ENCODE data around the gene SPATA31D4. TPM values are rescaled to one million over a fixed set of nuclear protein-coding genes. Genes with fewer than 3 reads are reported as not detected.

The SPATA31D4 gene
- total RNA-seq, 1 donor from 2014 or later, result not detected

DNA sequence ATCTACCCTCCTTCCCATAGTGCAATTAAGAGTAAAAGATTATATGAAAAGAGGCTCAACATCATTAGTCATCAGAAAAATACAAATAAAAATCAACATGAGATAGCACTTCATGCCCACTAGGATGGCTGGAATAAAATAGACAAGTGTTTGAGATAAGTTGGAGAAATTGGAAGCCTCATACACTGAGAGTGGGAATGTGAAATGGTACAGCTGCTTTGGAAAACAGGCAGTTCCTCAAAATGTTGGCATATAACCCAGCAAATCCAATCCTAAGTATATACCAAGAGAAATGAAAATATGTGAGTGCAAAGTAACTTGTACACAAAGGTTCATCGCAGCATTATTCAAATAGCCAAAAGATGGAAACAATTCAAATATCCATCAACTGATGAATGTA lies 24.9 kb downstream of the SPATA31D4 start:
- H3K27me3 ChIP-seq (ENCODE audit: control insufficient read depth in 3 of 3, insufficient read depth in 3 of 3, low read length in 3 of 3), result no peaks in the 10 kb centered on the region
- no peaks in the 10 kb centered on the region for H3K36me3 ChIP-seq (ENCODE audit: control insufficient read depth in 3 of 3, insufficient read depth in 3 of 3, low read length in 3 of 3)
- H3K9me3 ChIP-seq (ENCODE audit: control insufficient read depth in 3 of 3, low read length in 3 of 3), result peaks cover 0 to 3% (median 0%) of the 10 kb centered on the region in 3 donors
- no peak overlapping the region for H3K27ac ChIP-seq (ENCODE audit: low read depth, low read length)
- H3K9ac ChIP-seq (ENCODE audit: low read depth in 1 of 3, low read length in 3 of 3), result no peak overlapping the region
- H3K4me1 ChIP-seq (ENCODE audit: control insufficient read depth in 3 of 3, insufficient read depth in 3 of 3, low read length in 3 of 3), result no peaks in the 10 kb centered on the region
- H3K4me3 ChIP-seq (ENCODE audit: low read length in 3 of 3), result no peak overlapping the region

DNA sequence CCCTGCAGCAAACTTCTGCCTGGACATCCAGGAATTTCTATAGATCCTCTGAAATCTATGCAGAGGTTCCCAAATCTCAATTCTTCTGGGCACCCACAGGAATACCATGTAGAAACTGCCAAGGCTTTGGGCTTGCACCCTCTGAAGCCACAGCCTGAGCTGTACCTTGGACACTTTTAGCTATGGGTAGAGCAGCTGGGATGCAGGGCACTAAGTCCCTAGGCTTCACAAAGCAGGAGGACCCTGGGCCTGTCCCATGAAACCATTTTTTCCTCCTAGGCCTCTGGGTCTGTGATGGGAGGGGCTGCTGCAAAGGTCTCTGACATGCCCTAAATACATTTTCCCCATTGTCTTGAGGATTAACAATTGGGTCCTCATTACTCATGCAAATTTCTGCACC lies 27.4 kb downstream of the SPATA31D4 start:
- Histone ChIP-seq H3K27me3 (ENCODE audit: control insufficient read depth in 3 of 3, insufficient read depth in 3 of 3, low read length in 3 of 3) (no peaks in the 10 kb centered on the region), H3K4me1 (ENCODE audit: control insufficient read depth in 3 of 3, insufficient read depth in 3 of 3, low read length in 3 of 3) (no peaks in the 10 kb centered on the region), H3K4me3 (ENCODE audit: low read length in 3 of 3) (no peak overlapping the region), H3K36me3 (ENCODE audit: control insufficient read depth in 3 of 3, insufficient read depth in 3 of 3, low read length in 3 of 3) (no peaks in the 10 kb centered on the region), H3K9ac (ENCODE audit: low read depth in 1 of 3, low read length in 3 of 3) (no peak overlapping the region), H3K9me3 (ENCODE audit: control insufficient read depth in 3 of 3, low read length in 3 of 3) (peaks cover 0 to 3% (median 0%) of the 10 kb centered on the region in 3 donors), H3K27ac (ENCODE audit: low read depth, low read length) (no peak overlapping the region)

GRCh38 chr9:81964218-81965171 lies 36.3 kb downstream of the SPATA31D4 start:
- H3K9me3 ChIP-seq (ENCODE audit: control insufficient read depth in 3 of 3, low read length in 3 of 3), result peaks cover 0 to 2% (median 0%) of the 10 kb centered on the region in 3 donors
- H3K9ac ChIP-seq (ENCODE audit: low read depth in 1 of 3, low read length in 3 of 3), result no peak overlapping the region
- H3K27ac ChIP-seq (ENCODE audit: low read depth, low read length), result no peak overlapping the region
- no peaks in the 10 kb centered on the region for H3K4me1 ChIP-seq (ENCODE audit: control insufficient read depth in 3 of 3, insufficient read depth in 3 of 3, low read length in 3 of 3)
- H3K27me3 ChIP-seq (ENCODE audit: control insufficient read depth in 3 of 3, insufficient read depth in 3 of 3, low read length in 3 of 3), result no peaks in the 10 kb centered on the region
- H3K4me3 ChIP-seq (ENCODE audit: low read length in 3 of 3), result no peak overlapping the region
- no peaks in the 10 kb centered on the region for H3K36me3 ChIP-seq (ENCODE audit: control insufficient read depth in 3 of 3, insufficient read depth in 3 of 3, low read length in 3 of 3)

- Histone ChIP-seq H3K9ac (ENCODE audit: low read depth in 1 of 3, low read length in 3 of 3) (no peak overlapping the region), H3K36me3 (ENCODE audit: control insufficient read depth in 3 of 3, insufficient read depth in 3 of 3, low read length in 3 of 3) (no peaks in the 10 kb centered on the region)
Observed at GRCh38 chr9:81968026-81968425, 39.8 kb downstream of the SPATA31D4 start.

GRCh38 chr9:81969971-81970370 lies 41.7 kb downstream of the SPATA31D4 start:
- H3K27ac ChIP-seq (ENCODE audit: low read depth, low read length), result no peak overlapping the region
- H3K9me3 ChIP-seq (ENCODE audit: control insufficient read depth in 3 of 3, low read length in 3 of 3), result peaks cover 0 to 2% (median 0%) of the 10 kb centered on the region in 3 donors
- H3K36me3 ChIP-seq (ENCODE audit: control insufficient read depth in 3 of 3, insufficient read depth in 3 of 3, low read length in 3 of 3), result no peaks in the 10 kb centered on the region
- H3K4me3 ChIP-seq (ENCODE audit: low read length in 3 of 3), result no peak overlapping the region
- H3K9ac ChIP-seq (ENCODE audit: low read depth in 1 of 3, low read length in 3 of 3), result no peak overlapping the region
- H3K4me1 ChIP-seq (ENCODE audit: control insufficient read depth in 3 of 3, insufficient read depth in 3 of 3, low read length in 3 of 3), result peaks cover 0 to 5% (median 0%) of the 10 kb centered on the region in 3 donors
- no peaks in the 10 kb centered on the region for H3K27me3 ChIP-seq (ENCODE audit: control insufficient read depth in 3 of 3, insufficient read depth in 3 of 3, low read length in 3 of 3)

More at GRCh38 chr9:81968026-81968425, 39.8 kb downstream of the SPATA31D4 start:
- Histone ChIP-seq H3K27me3 (ENCODE audit: control insufficient read depth in 3 of 3, insufficient read depth in 3 of 3, low read length in 3 of 3) (no peaks in the 10 kb centered on the region), H3K27ac (ENCODE audit: low read depth, low read length) (no peak overlapping the region), H3K4me3 (ENCODE audit: low read length in 3 of 3) (no peak overlapping the region), H3K4me1 (ENCODE audit: control insufficient read depth in 3 of 3, insufficient read depth in 3 of 3, low read length in 3 of 3) (no peaks in the 10 kb centered on the region), H3K9me3 (ENCODE audit: control insufficient read depth in 3 of 3, low read length in 3 of 3) (peaks cover 0 to 2% (median 0%) of the 10 kb centered on the region in 3 donors)

GRCh38 chr9:81971727-81972126 lies 43.5 kb downstream of the SPATA31D4 start:
- H3K4me3 ChIP-seq (ENCODE audit: low read length in 3 of 3), result no peak overlapping the region
- no peaks in the 10 kb centered on the region for H3K27me3 ChIP-seq (ENCODE audit: control insufficient read depth in 3 of 3, insufficient read depth in 3 of 3, low read length in 3 of 3)
- no peaks in the 10 kb centered on the region for H3K9me3 ChIP-seq (ENCODE audit: control insufficient read depth in 3 of 3, low read length in 3 of 3)
- H3K27ac ChIP-seq (ENCODE audit: low read depth, low read length), result no peak overlapping the region
- peaks cover 0 to 9% (median 0%) of the 10 kb centered on the region in 3 donors for H3K4me1 ChIP-seq (ENCODE audit: control insufficient read depth in 3 of 3, insufficient read depth in 3 of 3, low read length in 3 of 3)
- H3K9ac ChIP-seq (ENCODE audit: low read depth in 1 of 3, low read length in 3 of 3), result no peak overlapping the region
- no peaks in the 10 kb centered on the region for H3K36me3 ChIP-seq (ENCODE audit: control insufficient read depth in 3 of 3, insufficient read depth in 3 of 3, low read length in 3 of 3)

GRCh38 chr9:81974764-81975163 lies 46.5 kb downstream of the SPATA31D4 start:
- no peak overlapping the region for H3K9ac ChIP-seq (ENCODE audit: low read depth in 1 of 3, low read length in 3 of 3)
- H3K36me3 ChIP-seq (ENCODE audit: control insufficient read depth in 3 of 3, insufficient read depth in 3 of 3, low read length in 3 of 3), result no peaks in the 10 kb centered on the region
- H3K9me3 ChIP-seq (ENCODE audit: control insufficient read depth in 3 of 3, low read length in 3 of 3), result no peaks in the 10 kb centered on the region
- peaks cover 0 to 9% (median 0%) of the 10 kb centered on the region in 3 donors for H3K4me1 ChIP-seq (ENCODE audit: control insufficient read depth in 3 of 3, insufficient read depth in 3 of 3, low read length in 3 of 3)
- no peak overlapping the region for H3K27ac ChIP-seq (ENCODE audit: low read depth, low read length)
- H3K27me3 ChIP-seq (ENCODE audit: control insufficient read depth in 3 of 3, insufficient read depth in 3 of 3, low read length in 3 of 3), result no peaks in the 10 kb centered on the region
- no peak overlapping the region for H3K4me3 ChIP-seq (ENCODE audit: low read length in 3 of 3)

- Histone ChIP-seq H3K27me3 (ENCODE audit: control insufficient read depth in 3 of 3, insufficient read depth in 3 of 3, low read length in 3 of 3) (no peaks in the 10 kb centered on the region), H3K4me3 (ENCODE audit: low read length in 3 of 3) (no peak overlapping the region), H3K4me1 (ENCODE audit: control insufficient read depth in 3 of 3, insufficient read depth in 3 of 3, low read length in 3 of 3) (peaks cover 0 to 9% (median 0%) of the 10 kb centered on the region in 3 donors), H3K36me3 (ENCODE audit: control insufficient read depth in 3 of 3, insufficient read depth in 3 of 3, low read length in 3 of 3) (no peaks in the 10 kb centered on the region), H3K27ac (ENCODE audit: low read depth, low read length) (no peak overlapping the region), H3K9me3 (ENCODE audit: control insufficient read depth in 3 of 3, low read length in 3 of 3) (no peaks in the 10 kb centered on the region), H3K9ac (ENCODE audit: low read depth in 1 of 3, low read length in 3 of 3) (no peak overlapping the region)
Observed at GRCh38 chr9:81976351-81976750, 48.1 kb downstream of the SPATA31D4 start.

GRCh38 chr9:81979196-81979595 lies 51.0 kb downstream of the SPATA31D4 start:
- no peaks in the 10 kb centered on the region for H3K36me3 ChIP-seq (ENCODE audit: control insufficient read depth in 3 of 3, insufficient read depth in 3 of 3, low read length in 3 of 3)
- H3K9ac ChIP-seq (ENCODE audit: low read depth in 1 of 3, low read length in 3 of 3), result no peak overlapping the region
- H3K4me1 ChIP-seq (ENCODE audit: control insufficient read depth in 3 of 3, insufficient read depth in 3 of 3, low read length in 3 of 3), result peaks cover 0 to 9% (median 0%) of the 10 kb centered on the region in 3 donors
- no peaks in the 10 kb centered on the region for H3K9me3 ChIP-seq (ENCODE audit: control insufficient read depth in 3 of 3, low read length in 3 of 3)
- no peak overlapping the region for H3K27ac ChIP-seq (ENCODE audit: low read depth, low read length)
- no peak overlapping the region for H3K4me3 ChIP-seq (ENCODE audit: low read length in 3 of 3)
- H3K27me3 ChIP-seq (ENCODE audit: control insufficient read depth in 3 of 3, insufficient read depth in 3 of 3, low read length in 3 of 3), result no peaks in the 10 kb centered on the region

DNA sequence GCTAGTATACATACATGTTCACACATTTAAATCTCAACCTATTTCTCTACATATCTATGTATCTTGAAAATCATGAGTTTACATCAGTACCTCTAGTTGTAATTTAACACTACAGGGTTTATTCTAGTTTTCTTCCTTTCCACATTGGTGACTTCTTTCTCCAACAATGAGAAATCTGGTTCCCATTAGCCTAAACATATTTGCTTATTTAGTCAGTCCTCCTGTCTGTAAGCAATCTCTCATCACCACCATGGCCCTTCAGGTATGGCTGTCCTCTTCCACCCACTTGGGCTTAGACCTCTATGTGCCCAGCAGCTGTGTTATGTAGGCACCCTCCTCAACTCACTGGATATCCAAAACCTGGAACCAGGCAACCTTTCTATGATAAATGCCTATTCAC lies 52.3 kb downstream of the SPATA31D4 start:
- H3K27ac ChIP-seq (ENCODE audit: low read depth, low read length), result no peak overlapping the region
- H3K4me1 ChIP-seq (ENCODE audit: control insufficient read depth in 3 of 3, insufficient read depth in 3 of 3, low read length in 3 of 3), result no peaks in the 10 kb centered on the region

More for the DNA sequence above, 52.3 kb downstream of the SPATA31D4 start:
- Histone ChIP-seq H3K4me3 (ENCODE audit: low read length in 3 of 3) (no peak overlapping the region), H3K9ac (ENCODE audit: low read depth in 1 of 3, low read length in 3 of 3) (no peak overlapping the region), H3K9me3 (ENCODE audit: control insufficient read depth in 3 of 3, low read length in 3 of 3) (no peaks in the 10 kb centered on the region), H3K36me3 (ENCODE audit: control insufficient read depth in 3 of 3, insufficient read depth in 3 of 3, low read length in 3 of 3) (no peaks in the 10 kb centered on the region), H3K27me3 (ENCODE audit: control insufficient read depth in 3 of 3, insufficient read depth in 3 of 3, low read length in 3 of 3) (no peaks in the 10 kb centered on the region)

Measured in skeletal muscle tissue (tissue), 4 donors.